ENCODE data around the gene C16orf86. TPM values are rescaled to one million over a fixed set of nuclear protein-coding genes. Genes with fewer than 3 reads are reported as not detected.

Gene C16orf86
- total and polyA plus RNA-seq, 4 donors: 2.6 to 14.4 (median 5.5) TPM

DNA sequence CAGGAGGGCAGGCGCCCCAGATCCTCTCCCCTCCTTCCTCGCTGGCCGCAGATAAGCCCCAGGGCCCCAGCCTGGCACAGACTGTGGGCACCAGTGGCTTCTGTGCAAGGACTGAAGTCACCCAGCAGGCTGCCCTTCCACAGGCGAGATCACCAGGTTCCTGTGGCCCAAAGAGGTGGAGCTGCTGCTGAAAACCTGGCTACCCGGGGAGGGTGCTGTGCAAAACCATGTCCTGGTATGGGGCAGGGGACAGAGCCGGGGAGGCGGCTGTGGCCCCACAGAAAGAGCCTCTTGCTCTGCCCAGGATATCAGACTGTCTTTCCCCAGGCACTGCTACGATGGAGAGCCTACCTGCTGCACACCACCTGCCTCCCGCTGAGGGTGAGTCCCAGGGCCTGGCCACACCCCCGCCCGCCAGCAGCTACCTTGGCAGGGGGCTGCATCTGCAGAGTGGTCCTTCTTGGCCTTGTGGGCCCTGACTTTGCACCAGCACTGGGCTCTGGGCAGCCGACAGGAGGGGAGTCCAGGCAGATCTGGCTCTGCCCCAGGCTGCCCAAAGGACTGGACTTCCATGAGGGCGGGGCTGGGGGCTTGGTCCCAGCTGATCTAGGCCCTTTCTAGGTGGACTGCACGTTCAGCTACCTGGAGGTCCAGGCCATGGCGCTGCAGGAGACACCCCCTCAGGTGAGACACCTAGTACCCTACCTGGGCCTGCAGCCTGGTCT, 21.1 kb upstream of the C16orf86 start:
- WGBS, 2 donors: 80 to 82% methylated on average over 15 of the region's 15 CpGs

GRCh38 chr16:67647111-67647651, 19.4 kb upstream of the C16orf86 start:
- intact Hi-C loops (cut with DNase I): no loop called here
- 74 to 77% methylated on average over 15 of the region's 15 CpGs for WGBS, 2 donors

More for the DNA sequence above, 21.1 kb upstream of the C16orf86 start:
- H3K36me3 ChIP-seq (ENCODE audit: control insufficient read depth in 1 of 2, insufficient read depth in 2 of 2, low read length in 1 of 2): no peaks in the 10 kb centered on the region
- H3K9me3 ChIP-seq (ENCODE audit: control insufficient read depth, low read length): no peaks in the 10 kb centered on the region
- peak in 1 of 2 donors; percentile 69 for DNase-seq
- H3K4me1 ChIP-seq (ENCODE audit: control insufficient read depth in 1 of 2, insufficient read depth in 2 of 2, low read length in 2 of 2): no peaks in the 10 kb centered on the region
- no peak overlapping the region for H3K27ac ChIP-seq (ENCODE audit: low read depth in 1 of 2, low read length in 2 of 2)
- no peaks in the 10 kb centered on the region for H3K27me3 ChIP-seq (ENCODE audit: control insufficient read depth in 1 of 2, insufficient read depth in 2 of 2, low read length in 1 of 2)
- no peak for ATAC-seq (ENCODE audit: low FRiP score)
- no peak overlapping the region for H3K4me3 ChIP-seq (ENCODE audit: low read length in 2 of 2)
- intact Hi-C loops (cut with DNase I): no loop called here

DNA sequence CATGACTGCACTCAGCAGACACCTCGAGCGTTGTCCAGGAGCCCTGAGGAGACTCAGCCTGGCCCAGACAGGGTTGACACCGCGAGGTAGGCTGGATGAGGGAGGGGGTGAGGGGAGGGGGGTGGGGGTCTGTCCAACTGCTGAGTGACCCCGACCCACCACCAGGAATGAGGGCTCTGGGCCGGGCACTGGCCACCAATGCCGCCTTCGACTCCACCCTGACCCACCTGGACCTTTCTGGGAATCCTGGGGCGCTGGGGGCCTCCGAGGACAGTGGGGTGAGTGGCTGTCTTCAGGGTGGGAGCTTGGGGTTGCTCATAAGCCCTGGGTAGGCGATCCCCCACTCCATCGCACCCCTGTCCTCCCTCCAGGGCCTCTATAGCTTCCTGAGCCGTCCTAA, 18.9 kb upstream of the C16orf86 start:
- Histone ChIP-seq H3K27me3 (ENCODE audit: control insufficient read depth in 1 of 2, insufficient read depth in 2 of 2, low read length in 1 of 2) (no peaks in the 10 kb centered on the region), H3K9me3 (ENCODE audit: control insufficient read depth, low read length) (no peaks in the 10 kb centered on the region), H3K4me1 (ENCODE audit: control insufficient read depth in 1 of 2, insufficient read depth in 2 of 2, low read length in 2 of 2) (no peaks in the 10 kb centered on the region), H3K27ac (ENCODE audit: low read depth in 1 of 2, low read length in 2 of 2) (no peak overlapping the region), H3K36me3 (ENCODE audit: control insufficient read depth in 1 of 2, insufficient read depth in 2 of 2, low read length in 1 of 2) (no peaks in the 10 kb centered on the region), H3K4me3 (ENCODE audit: low read length in 2 of 2) (no peak overlapping the region)
- no peak for DNase-seq
- ATAC-seq (ENCODE audit: low FRiP score): no peak
- WGBS, 2 donors: 76 to 78% methylated on average over 13 of the region's 13 CpGs
- intact Hi-C loops (cut with DNase I): no loop called here

More at GRCh38 chr16:67647111-67647651, 19.4 kb upstream of the C16orf86 start:
- Histone ChIP-seq H3K36me3 (ENCODE audit: control insufficient read depth in 1 of 2, insufficient read depth in 2 of 2, low read length in 1 of 2) (no peaks in the 10 kb centered on the region), H3K4me1 (ENCODE audit: control insufficient read depth in 1 of 2, insufficient read depth in 2 of 2, low read length in 2 of 2) (no peaks in the 10 kb centered on the region), H3K27me3 (ENCODE audit: control insufficient read depth in 1 of 2, insufficient read depth in 2 of 2, low read length in 1 of 2) (no peaks in the 10 kb centered on the region), H3K9me3 (ENCODE audit: control insufficient read depth, low read length) (no peaks in the 10 kb centered on the region), H3K4me3 (ENCODE audit: low read length in 2 of 2) (no peak overlapping the region), H3K27ac (ENCODE audit: low read depth in 1 of 2, low read length in 2 of 2) (no peak overlapping the region)
- ATAC-seq (ENCODE audit: low FRiP score) (no peak), DNase-seq (no peak)

DNA sequence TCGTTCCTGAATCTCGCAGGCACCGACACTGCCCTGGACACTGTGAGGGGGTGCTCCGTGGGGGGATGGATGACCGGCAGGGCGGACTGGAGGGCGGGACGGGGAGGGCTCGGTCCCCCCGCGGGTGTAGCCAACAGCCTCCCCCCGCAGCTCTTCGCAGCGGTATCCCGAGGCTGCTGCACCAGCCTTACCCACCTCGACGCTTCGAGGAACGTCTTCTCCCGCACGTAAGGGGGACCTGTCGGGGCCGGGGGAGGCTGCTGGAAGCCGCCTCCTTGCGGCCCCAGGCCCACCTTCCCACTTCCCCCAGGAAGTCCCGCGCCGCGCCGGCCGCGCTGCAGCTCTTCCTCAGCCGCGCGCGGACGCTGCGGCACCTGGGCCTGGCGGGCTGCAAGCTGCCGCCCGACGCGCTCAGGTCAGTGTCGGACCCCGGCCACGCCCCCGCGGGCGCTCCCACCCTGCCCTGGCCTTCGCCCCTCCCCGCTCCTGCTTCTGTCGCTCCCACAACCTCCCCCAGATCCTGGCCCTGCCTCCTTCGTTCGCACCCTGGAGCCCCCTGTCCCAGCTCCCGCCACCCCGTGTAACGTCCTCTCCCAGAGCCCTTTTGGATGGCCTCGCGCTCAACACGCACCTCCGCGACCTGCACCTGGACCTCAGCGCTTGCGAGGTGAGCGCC, 18.4 kb upstream of the C16orf86 start:
- ATAC-seq (ENCODE audit: low FRiP score) (no peak), DNase-seq (peak in 1 of 2 donors; percentile 72)
- intact Hi-C loops (cut with DNase I): no loop called here
- Histone ChIP-seq H3K36me3 (ENCODE audit: control insufficient read depth in 1 of 2, insufficient read depth in 2 of 2, low read length in 1 of 2) (no peaks in the 10 kb centered on the region), H3K27me3 (ENCODE audit: control insufficient read depth in 1 of 2, insufficient read depth in 2 of 2, low read length in 1 of 2) (no peaks in the 10 kb centered on the region), H3K27ac (ENCODE audit: low read depth in 1 of 2, low read length in 2 of 2) (no peak overlapping the region), H3K4me1 (ENCODE audit: control insufficient read depth in 1 of 2, insufficient read depth in 2 of 2, low read length in 2 of 2) (no peaks in the 10 kb centered on the region), H3K4me3 (ENCODE audit: low read length in 2 of 2) (no peak overlapping the region), H3K9me3 (ENCODE audit: control insufficient read depth, low read length) (no peaks in the 10 kb centered on the region)
- WGBS, 2 donors: 15% methylated on average over 30 to 65 of the region's 65 CpGs

DNA sequence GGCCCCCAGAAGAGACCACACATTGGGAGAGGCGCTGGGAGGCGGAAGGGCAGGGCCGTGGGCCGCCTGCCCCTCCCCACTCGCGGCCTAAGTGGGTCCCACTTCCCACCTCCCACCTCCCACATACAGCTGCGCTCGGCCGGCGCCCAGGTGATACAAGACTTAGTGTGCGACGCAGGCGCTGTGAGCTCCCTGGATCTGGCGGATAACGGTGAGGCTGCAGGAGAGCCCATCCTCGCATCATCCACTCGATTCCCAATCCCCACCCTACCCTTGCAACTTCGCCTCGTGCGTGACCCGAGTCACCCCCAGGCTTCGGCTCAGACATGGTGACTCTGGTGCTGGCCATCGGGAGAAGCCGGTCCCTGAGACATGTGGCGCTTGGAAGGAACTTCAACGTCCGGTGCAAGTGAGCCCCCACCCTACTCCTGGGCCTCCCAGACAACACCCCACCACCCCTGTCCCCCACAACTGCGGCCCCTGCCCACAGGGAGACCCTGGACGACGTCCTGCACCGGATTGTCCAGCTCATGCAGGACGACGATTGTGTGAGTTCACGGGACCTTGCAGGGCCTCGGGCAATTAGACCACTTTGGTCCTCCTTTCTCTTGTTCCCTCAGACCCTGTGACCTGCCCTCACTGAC, 17.7 kb upstream of the C16orf86 start:
- intact Hi-C loops (cut with DNase I): no loop called here
- no peaks in the 10 kb centered on the region for H3K9me3 ChIP-seq (ENCODE audit: control insufficient read depth, low read length)
- H3K27ac ChIP-seq (ENCODE audit: low read depth in 1 of 2, low read length in 2 of 2): no peak overlapping the region
- DNase-seq (no peak), ATAC-seq (ENCODE audit: low FRiP score) (no peak)
- WGBS, 2 donors: 38 to 41% methylated on average over 34 to 35 of the region's 35 CpGs
- H3K4me3 ChIP-seq (ENCODE audit: low read length in 2 of 2): no peak overlapping the region
- H3K4me1 ChIP-seq (ENCODE audit: control insufficient read depth in 1 of 2, insufficient read depth in 2 of 2, low read length in 2 of 2): no peaks in the 10 kb centered on the region
- H3K36me3 ChIP-seq (ENCODE audit: control insufficient read depth in 1 of 2, insufficient read depth in 2 of 2, low read length in 1 of 2): no peaks in the 10 kb centered on the region
- no peaks in the 10 kb centered on the region for H3K27me3 ChIP-seq (ENCODE audit: control insufficient read depth in 1 of 2, insufficient read depth in 2 of 2, low read length in 1 of 2)

- ATAC-seq (ENCODE audit: low FRiP score) (peak; percentile 5), DNase-seq (peak in 1 of 2 donors; percentile 77)
- Histone ChIP-seq H3K4me3 (ENCODE audit: low read length in 2 of 2) (no peak overlapping the region), H3K27me3 (ENCODE audit: control insufficient read depth in 1 of 2, insufficient read depth in 2 of 2, low read length in 1 of 2) (no peaks in the 10 kb centered on the region), H3K27ac (ENCODE audit: low read depth in 1 of 2, low read length in 2 of 2) (no peak overlapping the region), H3K36me3 (ENCODE audit: control insufficient read depth in 1 of 2, insufficient read depth in 2 of 2, low read length in 1 of 2) (no peaks in the 10 kb centered on the region), H3K4me1 (ENCODE audit: control insufficient read depth in 1 of 2, insufficient read depth in 2 of 2, low read length in 2 of 2) (no peaks in the 10 kb centered on the region), H3K9me3 (ENCODE audit: control insufficient read depth, low read length) (no peaks in the 10 kb centered on the region)
- intact Hi-C loops (cut with DNase I): no loop called here
- WGBS, 2 donors: 9 to 10% methylated on average over 34 of the region's 34 CpGs
Measured at GRCh38 chr16:67649494-67649931, 17.1 kb upstream of the C16orf86 start.

DNA sequence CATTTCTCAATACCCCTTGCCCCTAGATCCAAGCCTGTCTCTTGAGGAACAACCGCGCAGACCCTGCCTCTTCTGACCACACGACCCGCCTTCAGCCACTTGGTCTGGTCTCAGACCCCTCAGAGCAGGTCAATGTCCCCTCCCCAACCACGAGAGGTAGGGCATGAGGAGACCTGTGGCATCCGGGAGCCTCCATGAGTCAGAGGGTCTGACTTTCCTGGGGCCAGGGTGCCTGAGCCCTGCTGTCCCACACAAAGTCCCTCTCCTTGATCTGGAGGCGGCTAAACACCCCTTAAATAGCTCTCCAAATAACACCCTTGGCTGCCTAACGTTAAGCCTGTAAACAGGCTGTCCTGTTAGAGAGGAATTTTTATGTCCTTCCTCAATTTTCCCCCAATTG, 16.6 kb upstream of the C16orf86 start:
- intact Hi-C loops (cut with DNase I): no loop called here
- H3K4me3 ChIP-seq (ENCODE audit: low read length in 2 of 2): no peak overlapping the region

DNA sequence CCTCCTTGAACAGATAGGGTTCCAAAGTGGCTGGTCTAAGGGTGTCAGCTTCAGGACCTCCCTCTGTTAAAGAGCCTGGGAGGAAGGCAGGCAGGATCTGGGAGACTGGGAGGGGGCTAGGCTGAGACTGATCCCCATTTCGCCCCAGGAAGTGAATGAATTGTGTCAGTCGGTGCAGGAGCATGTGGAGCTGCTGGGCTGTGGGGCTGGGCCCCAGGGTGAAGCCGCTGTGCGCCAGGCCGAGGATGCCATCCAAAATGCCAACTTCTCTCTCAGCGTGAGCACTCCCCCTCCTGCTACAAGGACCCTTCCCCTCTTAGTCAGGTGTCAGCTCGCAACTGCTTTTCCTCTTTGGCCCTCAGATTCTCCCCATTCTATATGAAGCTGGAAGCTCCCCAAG, 15.6 kb upstream of the C16orf86 start:
- H3K36me3 ChIP-seq (ENCODE audit: control insufficient read depth in 1 of 2, insufficient read depth in 2 of 2, low read length in 1 of 2): no peaks in the 10 kb centered on the region
- H3K27ac ChIP-seq (ENCODE audit: low read depth in 1 of 2, low read length in 2 of 2): no peak overlapping the region
- H3K27me3 ChIP-seq (ENCODE audit: control insufficient read depth in 1 of 2, insufficient read depth in 2 of 2, low read length in 1 of 2): no peaks in the 10 kb centered on the region
- 87 to 90% methylated on average over 7 of the region's 7 CpGs for WGBS, 2 donors
- DNase-seq (no peak), ATAC-seq (ENCODE audit: low FRiP score) (no peak)
- intact Hi-C loops (cut with DNase I): no loop called here
- H3K9me3 ChIP-seq (ENCODE audit: control insufficient read depth, low read length): no peaks in the 10 kb centered on the region
- no peaks in the 10 kb centered on the region for H3K4me1 ChIP-seq (ENCODE audit: control insufficient read depth in 1 of 2, insufficient read depth in 2 of 2, low read length in 2 of 2)
- H3K4me3 ChIP-seq (ENCODE audit: low read length in 2 of 2): no peak overlapping the region

More for the DNA sequence above, 16.6 kb upstream of the C16orf86 start:
- 52 to 55% methylated on average over 8 of the region's 8 CpGs for WGBS, 2 donors
- no peaks in the 10 kb centered on the region for H3K4me1 ChIP-seq (ENCODE audit: control insufficient read depth in 1 of 2, insufficient read depth in 2 of 2, low read length in 2 of 2)
- H3K27me3 ChIP-seq (ENCODE audit: control insufficient read depth in 1 of 2, insufficient read depth in 2 of 2, low read length in 1 of 2): no peaks in the 10 kb centered on the region
- H3K36me3 ChIP-seq (ENCODE audit: control insufficient read depth in 1 of 2, insufficient read depth in 2 of 2, low read length in 1 of 2): no peaks in the 10 kb centered on the region
- H3K27ac ChIP-seq (ENCODE audit: low read depth in 1 of 2, low read length in 2 of 2): no peak overlapping the region
- DNase-seq: no peak
- no peaks in the 10 kb centered on the region for H3K9me3 ChIP-seq (ENCODE audit: control insufficient read depth, low read length)
- no peak for ATAC-seq (ENCODE audit: low FRiP score)

Data from aorta (tissue), 5 donors.